CD14-positive monocyte (primary cell): ENCODE results near the gene ROGDI. TPM values are rescaled to one million over a fixed set of nuclear protein-coding genes. Genes with fewer than 3 reads are reported as not detected.

ENCODE experiments used
- DNase-seq, 3 donors: peaks; one replicate each; pipeline ENCODE4 v3.0.0-alpha.2; 2011 to 2022
- H2AFZ ChIP-seq: 2 replicates; pipeline ENCODE4 v1.6.0; 2012; ENCODE audit warnings: mild to moderate bottlenecking, low read depth, low read length, inconsistent platforms; ENCODE audit not compliant: insufficient read depth, poor library complexity, severe bottlenecking
- H3K27ac ChIP-seq, 2 donors: 1 replicate in 1 of 2; 2 replicates in 1 of 2; pipeline ENCODE4 v1.5.1; 2012 to 2013; ENCODE audit warnings: low read length in 2 of 2, control low read depth in 1 of 2, inconsistent platforms in 1 of 2, low read depth in 1 of 2, mild to moderate bottlenecking in 1 of 2
- H3K27me3 ChIP-seq, 2 donors: one replicate each; pipeline versions ENCODE4 v1.6.0 to v1.6.1; 2011 to 2013; ENCODE audit warnings: low read length in 2 of 2; ENCODE audit not compliant: control insufficient read depth in 2 of 2, insufficient read depth in 2 of 2
- H3K36me3 ChIP-seq, 2 donors: replicated peaks in 1 of 2; 1 replicate in 1 of 2; 2 replicates in 1 of 2; pipeline versions ENCODE4 v1.5.1 to v1.6.1; 2012 to 2013; ENCODE audit warnings: low read length in 2 of 2, control low read depth in 1 of 2, inconsistent platforms in 1 of 2, mild to moderate bottlenecking in 1 of 2; ENCODE audit not compliant: insufficient read depth in 2 of 2, control insufficient read depth in 1 of 2
- H3K4me1 ChIP-seq, 2 donors: 1 replicate in 1 of 2; 2 replicates in 1 of 2; pipeline versions ENCODE4 v1.5.1 to v1.6.1; 2012 to 2013; ENCODE audit warnings: low read length in 2 of 2, control low read depth in 1 of 2, inconsistent platforms in 1 of 2, mild to moderate bottlenecking in 1 of 2, moderate library complexity in 1 of 2; ENCODE audit not compliant: insufficient read depth in 2 of 2, control insufficient read depth in 1 of 2
- H3K4me2 ChIP-seq: replicated peaks from 2 replicates; pipeline ENCODE3; 2012; ENCODE audit warnings: low read length, moderate library complexity, mild to moderate bottlenecking; ENCODE audit not compliant: poor library complexity, severe bottlenecking; ENCODE audit errors: extremely low read depth
- H3K4me3 ChIP-seq, 3 experiments: fragments of 200-600 bp in 1 of 3; sonication (generic) in 1 of 3; replicated peaks in 1 of 3; 1 replicate in 2 of 3; 2 replicates in 1 of 3; pipeline ENCODE4 v1.5.1; 2011 to 2013; ENCODE audit warnings: low read length in 3 of 3, mild to moderate bottlenecking in 3 of 3, control low read depth in 2 of 3, low read depth in 2 of 3, inconsistent platforms in 1 of 3, moderate library complexity in 1 of 3
- H3K79me2 ChIP-seq: 2 replicates; pipeline ENCODE4 v1.6.0; 2012; ENCODE audit warnings: mild to moderate bottlenecking, control low read depth, inconsistent platforms, low read length, moderate library complexity; ENCODE audit not compliant: insufficient read depth
- H3K9ac ChIP-seq: 2 replicates; pipeline ENCODE4 v1.6.0; 2017; ENCODE audit warnings: low read length, mild to moderate bottlenecking; ENCODE audit not compliant: insufficient read depth, poor library complexity, severe bottlenecking
- H3K9me3 ChIP-seq, 2 donors: replicated peaks in 1 of 2; 1 replicate in 1 of 2; 2 replicates in 1 of 2; pipeline versions ENCODE4 v1.5.1 to v1.6.1; 2012 to 2013; ENCODE audit warnings: low read length in 2 of 2, control low read depth in 1 of 2; ENCODE audit not compliant: control insufficient read depth in 1 of 2, insufficient read depth in 1 of 2
- H4K20me1 ChIP-seq: 2 replicates; pipeline ENCODE4 v1.6.0; 2012; ENCODE audit warnings: mild to moderate bottlenecking, low read length, control low read depth, moderate library complexity; ENCODE audit not compliant: insufficient read depth
- H3K27ac Mint-ChIP-seq, 7 donors: one replicate each; pipeline ENCODE4 v1.8.0; 2020; ENCODE audit warnings: mild to moderate bottlenecking in 7 of 7, mixed read lengths in 7 of 7, moderate library complexity in 6 of 7, inconsistent platforms in 2 of 7
- H3K27me3 Mint-ChIP-seq, 3 donors: one replicate each; pipeline ENCODE4 v1.8.0; 2021 to 2022; ENCODE audit warnings: low read depth in 3 of 3, mild to moderate bottlenecking in 3 of 3, mixed read lengths in 3 of 3, moderate library complexity in 3 of 3, inconsistent platforms in 1 of 3
- H3K36me3 Mint-ChIP-seq, 2 donors: one replicate each; pipeline ENCODE4 v1.8.0; 2020; ENCODE audit warnings: mixed read lengths in 2 of 2, inconsistent platforms in 1 of 2, mild to moderate bottlenecking in 1 of 2
- H3K4me1 Mint-ChIP-seq: one replicate; pipeline ENCODE4 v1.8.0; 2020; ENCODE audit warnings: mild to moderate bottlenecking, mixed read lengths
- H3K4me3 Mint-ChIP-seq, 2 donors: one replicate each; pipeline ENCODE4 v1.8.0; 2020; ENCODE audit warnings: mild to moderate bottlenecking in 2 of 2, mixed read lengths in 2 of 2, moderate library complexity in 1 of 2
- H3K9me3 Mint-ChIP-seq, 7 donors: one replicate each; pipeline ENCODE4 v1.8.0; 2020 to 2022; ENCODE audit warnings: mixed read lengths in 7 of 7, mild to moderate bottlenecking in 6 of 7, moderate library complexity in 6 of 7, inconsistent platforms in 2 of 7
- CTCF ChIP-seq: fragments of 200-600 bp; IDR thresholded peaks from one replicate; pipeline ENCODE4 v1.8.0; 2022; ENCODE audit warnings: antibody characterized with exemption, mild to moderate bottlenecking
- WGBS: methylation state at CpG from one replicate; pipeline ENCODE4 v1.1.5; 2013; ENCODE audit warnings: missing lambda C conversion rate; ENCODE audit not compliant: insufficient coverage; 5-methylcytosine and 5-hydroxymethylcytosine counted together
- intact Hi-C, 2 donors: fragments of 100-400 bp; cut with micrococcal nuclease; formaldehyde crosslinking; loops; one replicate each; pipeline versions ENCODE4 v1.15.0 to v1.15.1; 2023
- polyA plus RNA-seq, 3 donors: library from polyadenylated mRNA; depleted of rRNA in 1 of 3; unstranded in 2 of 3; stranded (reverse) in 1 of 3; fragments of 300-500 nt in 2 of 3; fragments of >200 nt in 1 of 3; fragmentation: Illumina TruSeq in 2 of 3; gene quantifications; 1 replicate in 2 of 3; 2 replicates in 1 of 3; pipeline ENCODE4 v1.2.3, GENCODE V29; 2012 to 2021

Gene ROGDI
- polyA plus RNA-seq, 3 donors = 40.9 to 126 (median 54.4) TPM

- Mint-ChIP-seq H3K36me3 (peaks cover 76 to 96% of the 10 kb centered on the region in 2 donors), H3K9me3 (no peaks in the 10 kb centered on the region), H3K27ac (peak overlapping the region in 3 of 7 donors; percentile 30 to 49 (median 38)), H3K4me3 (no peak overlapping the region), H3K27me3 (peaks cover 0 to 3% (median 0%) of the 10 kb centered on the region in 3 donors), H3K4me1 (peaks cover 4% of the 10 kb centered on the region)
- H3K79me2 ChIP-seq = peaks cover 59% of the 10 kb centered on the region
- no peak overlapping the region for H3K4me3 ChIP-seq
- H3K36me3 ChIP-seq = peaks cover 88 to 97% of the 10 kb centered on the region in 2 donors
- peaks cover 71% of the 10 kb centered on the region for H4K20me1 ChIP-seq
- TF ChIP-seq CTCF = no peak
- WGBS = 100% methylated on average over 1 of the region's 2 CpGs
- H3K4me1 ChIP-seq = no peaks in the 10 kb centered on the region
- H3K9ac ChIP-seq = no peak overlapping the region
- intact Hi-C loops = no loop called here
- H3K27ac ChIP-seq = no peak overlapping the region
- no peak overlapping the region for H2AFZ ChIP-seq
- H3K4me2 ChIP-seq = no peak overlapping the region
- no peaks in the 10 kb centered on the region for H3K9me3 ChIP-seq
- no peak for DNase-seq
- no peaks in the 10 kb centered on the region for H3K27me3 ChIP-seq
Observed at GRCh38 chr16:4836727-4837126, 34.3 kb upstream of the ROGDI start.

- Mint-ChIP-seq H3K4me1 (peaks cover 4% of the 10 kb centered on the region), H3K36me3 (peaks cover 76 to 96% of the 10 kb centered on the region in 2 donors), H3K27me3 (peaks cover 0 to 2% (median 0%) of the 10 kb centered on the region in 3 donors), H3K27ac (no peak overlapping the region), H3K9me3 (peaks cover 0 to 1% (median 0%) of the 10 kb centered on the region in 7 donors), H3K4me3 (no peak overlapping the region)
- Histone ChIP-seq H3K9ac (no peak overlapping the region), H3K27me3 (no peaks in the 10 kb centered on the region), H3K4me2 (no peak overlapping the region), H3K9me3 (no peaks in the 10 kb centered on the region), H3K36me3 (peaks cover 88 to 97% of the 10 kb centered on the region in 2 donors), H2AFZ (no peak overlapping the region), H3K27ac (peak overlapping the region in 1 of 2 donors; percentile 20), H3K4me1 (no peaks in the 10 kb centered on the region), H3K79me2 (peaks cover 43% of the 10 kb centered on the region), H3K4me3 (no peak overlapping the region), H4K20me1 (peaks cover 56% of the 10 kb centered on the region)
- no CpG with 5 or more reads among the region's 1 CpG for WGBS
- no peak for DNase-seq
- intact Hi-C loops = no loop called here
- no peak for TF ChIP-seq CTCF
Observed at GRCh38 chr16:4833584-4833983, 31.2 kb upstream of the ROGDI start.
